DOHH2 (cell line): ENCODE data around the gene FAP.
A peak's percentile ranks its signal among the peaks of the same experiment; 100 is the strongest.

ENCODE experiments used
- H3F3A ChIP-seq: fragments of 200-600 bp; sonication (generic), shearing (Covaris generic); 2 replicates; pipeline ENCODE4 v1.6.0; 2016; ENCODE audit warnings: antibody characterized with exemption, mild to moderate bottlenecking; ENCODE audit not compliant: control insufficient read depth, insufficient read depth
- H3K27ac ChIP-seq: fragments of 200-600 bp; sonication (generic); 2 replicates; pipeline ENCODE4 v1.5.1; 2014; ENCODE audit warnings: low read depth, mild to moderate bottlenecking, low read length, moderate library complexity
- H3K27me3 ChIP-seq: fragments of 200-600 bp; sonication (generic); 2 replicates; pipeline ENCODE4 v1.6.1; 2014; ENCODE audit warnings: mild to moderate bottlenecking, low read length, mixed read lengths; ENCODE audit not compliant: control insufficient read depth
- H3K36me3 ChIP-seq: fragments of 200-600 bp; sonication (generic); 2 replicates; pipeline ENCODE4 v1.6.1; 2014; ENCODE audit warnings: mild to moderate bottlenecking, low read length, moderate library complexity, mixed read lengths; ENCODE audit not compliant: control insufficient read depth
- H3K4me1 ChIP-seq: fragments of 200-600 bp; sonication (generic); 2 replicates; pipeline ENCODE4 v1.6.1; 2014; ENCODE audit warnings: mild to moderate bottlenecking, low read length, mixed read lengths; ENCODE audit not compliant: control insufficient read depth
- H3K4me2 ChIP-seq: fragments of 200-600 bp; sonication (generic); 2 replicates; pipeline ENCODE4 v1.6.0; 2014; ENCODE audit warnings: mild to moderate bottlenecking, low read length, moderate library complexity
- H3K4me3 ChIP-seq: fragments of 200-600 bp; sonication (generic); 2 replicates; pipeline ENCODE4 v1.5.1; 2014; ENCODE audit warnings: mild to moderate bottlenecking, low read length, mixed read lengths
- H3K79me2 ChIP-seq: fragments of 200-600 bp; sonication (generic); 2 replicates; pipeline ENCODE4 v1.6.1; 2014; ENCODE audit warnings: mild to moderate bottlenecking, low read length, mixed read lengths; ENCODE audit not compliant: control insufficient read depth
- H3K9me2 ChIP-seq: fragments of 200-600 bp; sonication (generic); replicated peaks from 2 replicates; pipeline ENCODE4 v1.6.1; 2014; ENCODE audit warnings: mild to moderate bottlenecking, low read length, mixed read lengths; ENCODE audit not compliant: control insufficient read depth
- H3K9me3 ChIP-seq: fragments of 200-600 bp; sonication (generic); 2 replicates; pipeline ENCODE4 v1.6.1; 2014; ENCODE audit warnings: antibody characterized with exemption, low read length, mixed read lengths; ENCODE audit not compliant: control insufficient read depth, insufficient read depth
- H4K20me1 ChIP-seq: fragments of 200-600 bp; sonication (generic); 2 replicates; pipeline ENCODE4 v1.6.0; 2014; ENCODE audit warnings: low read depth, mild to moderate bottlenecking, antibody characterized with exemption, low read length, moderate library complexity; ENCODE audit not compliant: control insufficient read depth, insufficient read depth
- CTCF ChIP-seq: fragments of 200-600 bp; sonication (generic); IDR thresholded peaks from one replicate; pipeline ENCODE4 v1.5.1; 2014; ENCODE audit warnings: antibody characterized with exemption, mild to moderate bottlenecking, low read depth, low read length; ENCODE audit not compliant: poor library complexity, severe bottlenecking
- EZH2phosphoT487 ChIP-seq: fragments of 200-600 bp; sonication (generic); IDR thresholded peaks from 2 replicates; pipeline ENCODE4 v1.6.1; 2017; ENCODE audit warnings: borderline replicate concordance, mild to moderate bottlenecking, antibody characterized with exemption, low read length, moderate library complexity, mixed read lengths

The FAP gene

GRCh38 chr2:162226836-162227235, 16.4 kb downstream of the FAP start:
- H3K27me3 ChIP-seq: peaks cover 3% of the 10 kb centered on the region; the same call in 1 of the 2 replicates
- no peaks in the 10 kb centered on the region for H4K20me1 ChIP-seq
- H3K4me1 ChIP-seq: no peaks in the 10 kb centered on the region
- H3K36me3 ChIP-seq: no peaks in the 10 kb centered on the region
- H3K79me2 ChIP-seq: no peaks in the 10 kb centered on the region
- H3K4me2 ChIP-seq: no peak overlapping the region
- no peak overlapping the region for H3K4me3 ChIP-seq
- no peaks in the 10 kb centered on the region for H3K9me3 ChIP-seq
- TF ChIP-seq EZH2phosphoT487: no peak
- TF ChIP-seq CTCF: no peak
- H3F3A ChIP-seq: no peaks in the 10 kb centered on the region
- H3K9me2 ChIP-seq: no peaks in the 10 kb centered on the region
- no peak overlapping the region for H3K27ac ChIP-seq

GRCh38 chr2:162221064-162221463, 22.2 kb downstream of the FAP start:
- Histone ChIP-seq H3K9me2 (no peaks in the 10 kb centered on the region), H3K36me3 (no peaks in the 10 kb centered on the region), H3K27me3 (no peaks in the 10 kb centered on the region), H3K4me1 (no peaks in the 10 kb centered on the region), H3K79me2 (no peaks in the 10 kb centered on the region), H3K9me3 (no peaks in the 10 kb centered on the region), H4K20me1 (no peaks in the 10 kb centered on the region), H3F3A (no peaks in the 10 kb centered on the region), H3K27ac (no peak overlapping the region), H3K4me2 (no peak overlapping the region), H3K4me3 (no peak overlapping the region)
- TF ChIP-seq EZH2phosphoT487 (no peak), CTCF (peak; percentile 91)

- H3K27ac ChIP-seq: no peak overlapping the region
Measured at GRCh38 chr2:162220368-162220767, 22.9 kb downstream of the FAP start.

More at GRCh38 chr2:162220368-162220767, 22.9 kb downstream of the FAP start:
- Histone ChIP-seq H3K9me2 (no peaks in the 10 kb centered on the region), H3K79me2 (no peaks in the 10 kb centered on the region), H4K20me1 (no peaks in the 10 kb centered on the region), H3K36me3 (no peaks in the 10 kb centered on the region), H3K27me3 (no peaks in the 10 kb centered on the region), H3K4me1 (no peaks in the 10 kb centered on the region), H3K9me3 (no peaks in the 10 kb centered on the region), H3K4me3 (no peak overlapping the region), H3K4me2 (no peak overlapping the region), H3F3A (no peaks in the 10 kb centered on the region)
- TF ChIP-seq EZH2phosphoT487 (no peak), CTCF (no peak)
